Measurements from ENCODE around the gene CGN. TPM values are rescaled to one million over a fixed set of nuclear protein-coding genes. Genes with fewer than 3 reads are reported as not detected.

CGN gene
- total RNA-seq, 8 experiments from 2014 or later: 0.20 to 4.4 (median 1.6) TPM

GRCh38 chr1:151502859-151503780 is 8.1 kb upstream of the CGN start:
- in situ Hi-C loops (cut with MboI; ENCODE audit: low pct_unique_long_range_greater_than_20kb in 2 of 9, low sequenced_read_pairs in 9 of 9, unreplicated experiment in 9 of 9): no loop called here
- Histone ChIP-seq H3K4me1 (replicated peaks in 1 of 2) (peaks cover 0 to 3% of the 10 kb centered on the region in 2 donors), H3K27ac (no peak overlapping the region), H3K4me3 (no peak overlapping the region)
- ATAC-seq (replicated peaks in 6 of 8): no peak
- WGBS, 10 experiments: 44 to 82% (median 66%) methylated on average over 2 to 7 of the region's 7 CpGs; no CpG with 5 or more reads in 1 of the 10 experiments

- ATAC-seq (replicated peaks in 6 of 8): no peak
- H3K4me1 ChIP-seq (replicated peaks in 1 of 2): peaks cover 0 to 3% of the 10 kb centered on the region in 2 donors
- in situ Hi-C loops (cut with MboI; ENCODE audit: low pct_unique_long_range_greater_than_20kb in 2 of 9, low sequenced_read_pairs in 9 of 9, unreplicated experiment in 9 of 9): no loop called here
- 14 to 67% (median 33%) methylated on average over 1 to 3 of the region's 3 CpGs; no CpG with 5 or more reads in 1 of the 10 experiments for WGBS, 10 experiments
- no peak overlapping the region for H3K4me3 ChIP-seq
- no peak overlapping the region for H3K27ac ChIP-seq
These were observed 6.9 kb upstream of the CGN start for GRCh38 chr1:151504252-151504651.

DNA sequence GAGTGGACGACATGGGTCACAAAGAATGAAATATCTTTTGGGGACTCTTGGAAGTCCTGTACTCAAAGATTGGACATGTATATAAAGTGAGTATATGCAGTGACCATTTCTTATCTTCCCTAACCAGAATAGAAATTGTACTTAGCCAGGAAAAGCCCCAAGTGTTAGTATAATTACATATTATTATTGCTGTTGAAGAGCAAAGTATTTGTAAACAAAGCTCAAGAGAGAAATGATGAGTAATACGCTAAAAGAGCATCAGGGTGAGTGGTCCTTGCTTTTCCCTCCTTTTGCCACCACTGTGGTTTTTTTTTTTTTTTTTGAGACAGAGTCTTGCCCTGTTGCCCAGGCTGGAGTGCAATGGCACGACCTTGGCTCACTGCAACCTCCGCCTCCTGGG is 6.4 kb upstream of the CGN start:
- WGBS, 10 experiments: 40 to 89% (median 72%) methylated on average over 1 to 3 of the region's 4 CpGs; no CpG with 5 or more reads in 2 of the 10 experiments
- Histone ChIP-seq H3K4me1 (replicated peaks in 1 of 2) (peaks cover 0 to 3% of the 10 kb centered on the region in 2 donors), H3K4me3 (no peak overlapping the region), H3K27ac (no peak overlapping the region)
- in situ Hi-C loops (cut with MboI; ENCODE audit: low pct_unique_long_range_greater_than_20kb in 2 of 9, low sequenced_read_pairs in 9 of 9, unreplicated experiment in 9 of 9): no loop called here
- no peak for ATAC-seq (replicated peaks in 6 of 8)

GRCh38 chr1:151508833-151509232 is 2.4 kb upstream of the CGN start:
- WGBS, 10 experiments: 58 to 98% (median 84%) methylated on average over 2 to 6 of the region's 6 CpGs; no CpG with 5 or more reads in 1 of the 10 experiments
- Histone ChIP-seq H3K27ac (no peak overlapping the region), H3K4me1 (replicated peaks in 1 of 2) (peaks cover 7 to 14% of the 10 kb centered on the region in 2 donors), H3K4me3 (no peak overlapping the region)
- no peak for ATAC-seq (replicated peaks in 6 of 8)
- in situ Hi-C loops (cut with MboI; ENCODE audit: low pct_unique_long_range_greater_than_20kb in 2 of 9, low sequenced_read_pairs in 9 of 9, unreplicated experiment in 9 of 9): no loop called here

DNA sequence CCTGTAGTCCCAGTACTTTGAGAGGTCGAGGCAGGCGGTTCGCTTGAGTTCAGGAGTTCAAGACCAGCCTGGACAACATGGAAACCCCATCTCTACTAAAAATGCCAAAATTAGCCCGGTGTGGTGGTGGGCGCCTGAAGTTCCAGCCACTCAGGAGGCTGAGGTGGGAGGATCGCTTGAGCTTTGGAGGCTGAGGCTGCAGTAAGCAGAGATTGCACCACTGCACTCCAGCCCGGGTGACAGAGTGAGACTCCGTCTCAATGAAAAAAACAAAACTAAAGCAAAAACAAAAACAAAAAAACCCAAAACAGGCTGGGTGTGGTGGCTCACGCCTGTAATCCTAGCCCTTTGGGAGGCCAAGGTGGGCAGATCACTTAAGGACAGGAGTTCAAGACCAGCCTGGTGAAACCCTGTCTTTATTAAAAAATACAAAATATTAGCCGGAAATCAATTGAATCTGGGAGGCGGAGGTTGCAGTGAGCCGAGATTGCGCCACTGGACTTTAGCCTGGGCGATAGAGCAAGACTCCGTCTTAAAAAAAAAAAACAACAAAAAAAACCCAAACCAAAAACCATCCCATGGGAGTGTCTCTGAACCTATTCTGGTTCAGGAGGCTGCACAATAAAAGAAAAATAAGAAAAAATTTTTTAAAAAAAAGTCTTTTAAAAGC is 1.7 kb upstream of the CGN start:
- Histone ChIP-seq H3K4me1 (replicated peaks in 1 of 2) (peaks cover 7 to 11% of the 10 kb centered on the region in 2 donors), H3K4me3 (no peak overlapping the region), H3K27ac (no peak overlapping the region)
- in situ Hi-C loops (cut with MboI; ENCODE audit: low pct_unique_long_range_greater_than_20kb in 2 of 9, low sequenced_read_pairs in 9 of 9, unreplicated experiment in 9 of 9): no loop called here
- 78 to 100% (median 92%) methylated on average over 4 to 15 of the region's 15 CpGs for WGBS, 10 experiments
- no peak for ATAC-seq (replicated peaks in 6 of 8)

GRCh38 chr1:151510020-151510405 is 1.2 kb upstream of the CGN start:
- Histone ChIP-seq H3K27ac (no peak overlapping the region), H3K4me1 (replicated peaks in 1 of 2) (peaks cover 7 to 11% of the 10 kb centered on the region in 2 donors), H3K4me3 (peak overlapping the region in 1 of 5 donors; percentile 68)
- in situ Hi-C loops (cut with MboI; ENCODE audit: low pct_unique_long_range_greater_than_20kb in 2 of 9, low sequenced_read_pairs in 9 of 9, unreplicated experiment in 9 of 9): no loop called here
- 5 to 87% (median 55%) methylated on average over 2 to 9 of the region's 9 CpGs; no CpG with 5 or more reads in 2 of the 10 experiments for WGBS, 10 experiments
- peak in 1 of 8 experiments; percentile 18 for ATAC-seq (replicated peaks in 6 of 8)

- peak overlapping the region; percentile 48 to 68 (median 53) for H3K4me3 ChIP-seq
- 6 to 40% (median 10%) methylated on average over 2 to 10 of the region's 10 CpGs for whole genome bisulfite sequencing, 10 experiments
- ATAC-seq (replicated peaks in 6 of 8): no peak
- peaks cover 7 to 11% of the 10 kb centered on the region in 2 donors for H3K4me1 ChIP-seq (replicated peaks in 1 of 2)
- in situ Hi-C loops (cut with MboI; ENCODE audit: low pct_unique_long_range_greater_than_20kb in 2 of 9, low sequenced_read_pairs in 9 of 9, unreplicated experiment in 9 of 9): no loop called here
- peak overlapping the region; percentile 78 to 82 for H3K27ac ChIP-seq
These were observed 602 bp upstream of the CGN start for GRCh38 chr1:151510614-151510956.

DNA sequence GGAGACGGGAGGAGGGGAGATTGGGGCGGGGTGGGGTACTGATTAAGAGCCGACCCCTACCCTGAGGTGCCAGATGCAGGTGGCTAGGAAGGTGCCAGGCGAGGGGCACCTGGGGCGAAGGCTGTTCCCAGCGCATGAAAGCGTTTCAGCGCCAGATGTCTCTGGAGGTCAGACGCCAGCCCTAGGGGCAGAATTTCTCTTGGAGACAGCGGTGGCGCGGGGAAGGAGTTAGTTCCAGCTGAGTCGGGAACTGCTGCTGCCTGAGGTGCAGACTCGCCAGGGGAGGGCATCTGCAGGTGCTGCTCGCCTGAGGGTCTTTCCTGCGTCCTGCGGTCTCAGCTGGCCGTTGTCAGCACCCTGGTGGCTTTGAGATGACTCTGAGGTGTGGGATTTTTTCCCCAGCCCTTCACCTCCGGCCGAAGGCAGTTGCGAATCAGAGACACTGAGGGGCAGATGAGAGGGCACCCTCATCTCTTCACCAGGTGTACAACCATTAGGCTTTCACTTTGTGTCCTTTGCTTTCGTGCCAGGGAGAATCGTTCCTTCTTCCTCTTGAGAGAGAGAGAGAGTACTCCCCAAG is 539 bp downstream of the CGN start:
- in situ Hi-C loops (cut with MboI; ENCODE audit: low pct_unique_long_range_greater_than_20kb in 2 of 9, low sequenced_read_pairs in 9 of 9, unreplicated experiment in 9 of 9): no loop called here
- Histone ChIP-seq H3K4me1 (replicated peaks in 1 of 2) (peaks cover 7 to 11% of the 10 kb centered on the region in 2 donors), H3K4me3 (peak overlapping the region; percentile 48 to 68 (median 53)), H3K27ac (peak overlapping the region; percentile 2 to 33)
- peak; percentile 50 to 73 (median 61) for ATAC-seq (replicated peaks in 6 of 8)
- 0 to 2% (median 0%) methylated on average over 2 to 16 of the region's 23 CpGs; no CpG with 5 or more reads in 3 of the 10 experiments for WGBS, 10 experiments

GRCh38 chr1:151512326-151512725 is 1.1 kb downstream of the CGN start:
- peaks cover 7 to 11% of the 10 kb centered on the region in 2 donors for H3K4me1 ChIP-seq (replicated peaks in 1 of 2)

DNA sequence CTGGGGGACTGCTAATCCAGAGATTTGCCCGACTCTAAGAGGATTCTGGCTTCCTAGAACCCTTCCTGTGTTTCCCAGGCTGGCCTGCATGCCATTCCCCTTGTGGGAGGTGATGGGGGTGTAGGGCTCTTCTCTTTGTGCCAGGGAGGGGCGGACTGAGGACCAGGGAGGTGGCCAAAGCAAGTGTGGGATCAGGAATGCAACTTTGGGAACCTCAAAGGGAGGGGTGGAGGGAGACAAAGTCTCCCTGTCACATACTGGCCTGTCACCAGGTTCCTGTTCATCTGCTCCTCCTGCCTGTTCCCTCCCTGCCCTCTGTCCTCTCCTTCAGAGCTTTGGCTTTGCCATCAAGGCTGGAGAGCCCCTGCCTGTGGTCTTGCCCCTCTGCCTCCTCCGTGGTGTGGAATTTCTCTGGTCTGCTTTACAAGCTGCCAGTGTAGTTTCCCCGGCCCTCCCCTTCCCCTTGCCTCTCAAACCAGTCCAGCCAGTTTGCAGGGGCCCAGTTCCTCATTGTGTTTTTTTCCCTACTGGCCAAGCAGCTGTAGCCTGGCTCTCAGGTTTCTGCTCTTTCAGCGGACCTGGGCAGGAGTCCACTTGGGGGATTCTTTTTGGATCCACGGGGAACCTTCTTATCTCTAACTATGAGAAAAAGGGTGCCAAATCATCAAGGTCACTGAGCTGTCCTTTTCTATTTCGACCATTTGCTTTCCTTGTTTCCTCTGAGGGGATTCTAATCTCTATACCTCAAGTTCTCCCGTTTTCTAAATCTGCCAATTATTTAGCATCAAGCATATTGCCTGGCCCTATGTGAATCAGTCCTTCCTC is 1.8 kb downstream of the CGN start:
- no peak overlapping the region for H3K4me3 ChIP-seq
- 24 to 88% (median 65%) methylated on average over 2 to 7 of the region's 8 CpGs; no CpG with 5 or more reads in 1 of the 10 experiments for WGBS, 10 experiments
- in situ Hi-C loops (cut with MboI; ENCODE audit: low pct_unique_long_range_greater_than_20kb in 2 of 9, low sequenced_read_pairs in 9 of 9, unreplicated experiment in 9 of 9): no loop called here
- peaks cover 7 to 11% of the 10 kb centered on the region in 2 donors for H3K4me1 ChIP-seq (replicated peaks in 1 of 2)
- ATAC-seq (replicated peaks in 6 of 8): no peak
- H3K27ac ChIP-seq: no peak overlapping the region

More at GRCh38 chr1:151512326-151512725, 1.1 kb downstream of the CGN start:
- 0 to 100% (median 57%) methylated on average over 1 to 4 of the region's 4 CpGs; no CpG with 5 or more reads in 3 of the 10 experiments for WGBS, 10 experiments
- in situ Hi-C loops (cut with MboI; ENCODE audit: low pct_unique_long_range_greater_than_20kb in 2 of 9, low sequenced_read_pairs in 9 of 9, unreplicated experiment in 9 of 9): no loop called here
- no peak overlapping the region for H3K27ac ChIP-seq
- no peak for ATAC-seq (replicated peaks in 6 of 8)
- H3K4me3 ChIP-seq: peak overlapping the region; percentile 48 to 68 (median 53)

- no peak overlapping the region for H3K4me3 ChIP-seq
- no peak for ATAC-seq (replicated peaks in 6 of 8)
- H3K27ac ChIP-seq: no peak overlapping the region
- 80 to 100% (median 84%) methylated on average over 1 to 6 of the region's 6 CpGs; no CpG with 5 or more reads in 4 of the 10 experiments for WGBS, 10 experiments
- peaks cover 7 to 11% of the 10 kb centered on the region in 2 donors for H3K4me1 ChIP-seq (replicated peaks in 1 of 2)
- in situ Hi-C loops (cut with MboI; ENCODE audit: low pct_unique_long_range_greater_than_20kb in 2 of 9, low sequenced_read_pairs in 9 of 9, unreplicated experiment in 9 of 9): no loop called here
These were observed 2.5 kb downstream of the CGN start for GRCh38 chr1:151513626-151514121.

- 76 to 93% (median 80%) methylated on average over 2 to 4 of the region's 4 CpGs; no CpG with 5 or more reads in 3 of the 10 experiments for WGBS, 10 experiments
- in situ Hi-C loops (cut with MboI; ENCODE audit: low pct_unique_long_range_greater_than_20kb in 2 of 9, low sequenced_read_pairs in 9 of 9, unreplicated experiment in 9 of 9): no loop called here
- no peak for ATAC-seq (replicated peaks in 6 of 8)
- Histone ChIP-seq H3K4me1 (replicated peaks in 1 of 2) (peaks cover 7 to 11% of the 10 kb centered on the region in 2 donors), H3K4me3 (no peak overlapping the region), H3K27ac (no peak overlapping the region)
These were observed 3.2 kb downstream of the CGN start for GRCh38 chr1:151514366-151514765.
